Kidney (tissue), 14 donors: Measurements from ENCODE around the gene CHRM4. TPM values are rescaled to one million over a fixed set of nuclear protein-coding genes. Genes with fewer than 3 reads are reported as not detected.

Experiments used
- DNase-seq, 5 donors: peaks; one replicate each; pipeline ENCODE4 v3.0.0-alpha.2; 2013 to 2020
- FAIRE-seq: peaks from 2 replicates; lab custom pipeline; 2012; peaks lifted over from hg19 to GRCh38; lab: Jason Lieb, UNC
- H3K27ac ChIP-seq, 2 donors: one replicate each; pipeline ENCODE4 v1.7.0; 2013; ENCODE audit warnings: low read depth in 2 of 2, low read length in 2 of 2, inconsistent platforms in 1 of 2
- H3K27me3 ChIP-seq: one replicate; pipeline ENCODE4 v1.7.1; 2013; ENCODE audit warnings: low read length, inconsistent platforms; ENCODE audit not compliant: control insufficient read depth, insufficient read depth
- H3K36me3 ChIP-seq, 3 donors: one replicate each; pipeline versions ENCODE4 v1.7.0 to v1.7.1; 2013; ENCODE audit warnings: low read length in 3 of 3, control low read depth in 1 of 3, inconsistent platforms in 1 of 3; ENCODE audit not compliant: insufficient read depth in 3 of 3, control insufficient read depth in 2 of 3
- H3K4me1 ChIP-seq, 3 donors: one replicate each; pipeline versions ENCODE4 v1.7.0 to v1.7.1; 2013; ENCODE audit warnings: low read length in 3 of 3, inconsistent platforms in 1 of 3, low read depth in 1 of 3; ENCODE audit not compliant: control insufficient read depth in 2 of 3, insufficient read depth in 2 of 3
- H3K4me3 ChIP-seq, 3 donors: one replicate each; pipeline versions ENCODE4 v1.7.0 to v1.8.1; 2013; ENCODE audit warnings: low read length in 3 of 3, control low read depth in 1 of 3, inconsistent platforms in 1 of 3
- H3K9ac ChIP-seq, 3 donors: one replicate each; pipeline versions ENCODE4 v1.7.0 to v1.7.1; 2013; ENCODE audit warnings: low read length in 3 of 3, control low read depth in 1 of 3, inconsistent platforms in 1 of 3
- H3K9me3 ChIP-seq, 3 donors: one replicate each; pipeline versions ENCODE4 v1.7.0 to v1.7.1; 2013; ENCODE audit warnings: low read length in 3 of 3, control low read depth in 1 of 3, inconsistent platforms in 1 of 3; ENCODE audit not compliant: control insufficient read depth in 2 of 3, insufficient read depth in 1 of 3
- intact Hi-C: fragments of 100-400 bp; cut with DNase I; formaldehyde crosslinking; loops from one replicate; pipeline ENCODE4 v1.11.1; 2022
- polyA plus RNA-seq: library from polyadenylated mRNA; stranded (reverse); fragments of 350-450 nt; fragmentation: Illumina TruSeq; extraction: RNeasy Lipid Tissue Mini Kit (QIAGEN cat#74804); gene quantifications from one replicate; pipeline ENCODE4 v1.2.3, GENCODE V29; 2014; ENCODE audit warnings: low read depth, low replicate concordance; ENCODE audit not compliant: insufficient read depth
- total RNA-seq: library from RNA; stranded (reverse); fragmentation: NEBNext Ultra II Directional; extraction: Animal tissue kit (Norgen Biotek cat#: 25700); gene quantifications from one replicate; pipeline ENCODE4 v1.2.1, GENCODE V29; 2021
- TF ChIP-seq, protein P1 (sequence below): IDR thresholded peaks from 3 replicates; pipeline ENCODE4 v1.5.1; 2012; ENCODE audit warnings: mild to moderate bottlenecking, moderate library complexity, borderline replicate concordance; ENCODE audit not compliant: insufficient read depth; ENCODE audit errors: extremely low read depth
- donor health status: control.
- donor health status: control.
- donor health status: control.
- donor health status: control.
- donor health status: control.
- donor health status: DM: yes; HTN: yes; CAD: no.
- donor health status: Normal renal cell carcinoma (clear cell type).

CHRM4 gene
- total and polyA plus RNA-seq, 2 donors from 2014 or later: 0.16 TPM; not detected in 1

DNA sequence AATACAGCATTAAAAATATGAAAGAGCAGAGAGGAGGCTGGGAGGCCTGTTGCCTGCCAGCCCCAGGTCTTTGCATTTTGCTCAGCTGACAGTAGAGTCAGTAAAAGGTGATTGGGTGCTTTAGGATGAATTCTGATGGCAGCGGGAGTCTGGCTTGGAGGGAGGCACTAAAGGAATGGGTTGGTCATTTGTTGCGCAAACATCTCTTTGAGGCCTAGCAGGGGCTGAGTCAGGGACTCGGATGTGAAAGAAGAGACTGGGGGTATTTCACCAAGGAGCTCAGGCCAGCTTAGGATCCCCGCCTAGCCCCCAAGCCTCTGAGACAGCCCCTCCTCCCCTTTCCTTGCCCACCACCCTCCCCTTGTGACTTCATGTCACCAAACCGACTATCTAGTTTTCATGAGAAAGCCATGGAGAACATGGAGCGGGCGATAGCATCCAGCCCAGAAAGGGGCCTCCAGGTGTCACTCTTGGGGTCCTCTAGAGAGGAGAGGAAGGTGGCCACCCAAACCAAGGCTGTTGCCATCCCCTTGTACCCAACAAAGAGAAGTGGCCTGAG lies 34.6 kb downstream of the CHRM4 start:
- FAIRE-seq: no peak
- TF ChIP-seq, protein P1, sequence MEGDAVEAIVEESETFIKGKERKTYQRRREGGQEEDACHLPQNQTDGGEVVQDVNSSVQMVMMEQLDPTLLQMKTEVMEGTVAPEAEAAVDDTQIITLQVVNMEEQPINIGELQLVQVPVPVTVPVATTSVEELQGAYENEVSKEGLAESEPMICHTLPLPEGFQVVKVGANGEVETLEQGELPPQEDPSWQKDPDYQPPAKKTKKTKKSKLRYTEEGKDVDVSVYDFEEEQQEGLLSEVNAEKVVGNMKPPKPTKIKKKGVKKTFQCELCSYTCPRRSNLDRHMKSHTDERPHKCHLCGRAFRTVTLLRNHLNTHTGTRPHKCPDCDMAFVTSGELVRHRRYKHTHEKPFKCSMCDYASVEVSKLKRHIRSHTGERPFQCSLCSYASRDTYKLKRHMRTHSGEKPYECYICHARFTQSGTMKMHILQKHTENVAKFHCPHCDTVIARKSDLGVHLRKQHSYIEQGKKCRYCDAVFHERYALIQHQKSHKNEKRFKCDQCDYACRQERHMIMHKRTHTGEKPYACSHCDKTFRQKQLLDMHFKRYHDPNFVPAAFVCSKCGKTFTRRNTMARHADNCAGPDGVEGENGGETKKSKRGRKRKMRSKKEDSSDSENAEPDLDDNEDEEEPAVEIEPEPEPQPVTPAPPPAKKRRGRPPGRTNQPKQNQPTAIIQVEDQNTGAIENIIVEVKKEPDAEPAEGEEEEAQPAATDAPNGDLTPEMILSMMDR: no peak
- no peak overlapping the region for H3K4me3 ChIP-seq
- H3K4me1 ChIP-seq: peaks cover 0 to 22% (median 20%) of the 10 kb centered on the region in 3 donors
- no peak for DNase-seq
- H3K36me3 ChIP-seq: no peaks in the 10 kb centered on the region
- no peak overlapping the region for H3K9ac ChIP-seq
- intact Hi-C loops: no loop called here
- H3K27ac ChIP-seq: no peak overlapping the region
- H3K27me3 ChIP-seq: no peaks in the 10 kb centered on the region
- no peaks in the 10 kb centered on the region for H3K9me3 ChIP-seq

DNA sequence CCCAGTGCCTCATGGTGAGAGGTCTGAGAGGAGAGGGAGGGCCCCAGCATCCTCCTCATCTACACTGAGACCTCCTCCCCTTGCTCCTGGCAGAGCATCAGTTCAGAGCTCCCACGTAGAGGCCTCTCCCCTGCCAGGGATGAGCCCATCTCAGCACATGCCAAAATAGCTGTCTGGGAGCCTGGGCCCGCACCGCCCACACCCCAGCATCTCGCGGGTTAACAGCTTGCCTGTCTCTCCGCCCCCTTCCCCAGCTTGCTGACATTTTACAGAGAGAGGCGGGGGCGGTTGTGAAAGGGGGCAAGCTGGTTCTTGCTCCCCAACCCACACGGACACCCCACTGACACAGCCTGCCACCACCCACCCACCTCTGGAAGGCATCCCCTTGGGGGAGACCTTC lies 37.9 kb downstream of the CHRM4 start:
- H3K27me3 ChIP-seq: no peaks in the 10 kb centered on the region
- no peak overlapping the region for H3K9ac ChIP-seq
- H3K36me3 ChIP-seq: no peaks in the 10 kb centered on the region
- no peak overlapping the region for H3K4me3 ChIP-seq
- peaks cover 0 to 31% (median 27%) of the 10 kb centered on the region in 3 donors for H3K4me1 ChIP-seq
- DNase-seq: no peak
- TF ChIP-seq, protein P1: no peak
- intact Hi-C loops: no loop called here
- H3K27ac ChIP-seq: no peak overlapping the region
- no peak for FAIRE-seq
- no peaks in the 10 kb centered on the region for H3K9me3 ChIP-seq

DNA sequence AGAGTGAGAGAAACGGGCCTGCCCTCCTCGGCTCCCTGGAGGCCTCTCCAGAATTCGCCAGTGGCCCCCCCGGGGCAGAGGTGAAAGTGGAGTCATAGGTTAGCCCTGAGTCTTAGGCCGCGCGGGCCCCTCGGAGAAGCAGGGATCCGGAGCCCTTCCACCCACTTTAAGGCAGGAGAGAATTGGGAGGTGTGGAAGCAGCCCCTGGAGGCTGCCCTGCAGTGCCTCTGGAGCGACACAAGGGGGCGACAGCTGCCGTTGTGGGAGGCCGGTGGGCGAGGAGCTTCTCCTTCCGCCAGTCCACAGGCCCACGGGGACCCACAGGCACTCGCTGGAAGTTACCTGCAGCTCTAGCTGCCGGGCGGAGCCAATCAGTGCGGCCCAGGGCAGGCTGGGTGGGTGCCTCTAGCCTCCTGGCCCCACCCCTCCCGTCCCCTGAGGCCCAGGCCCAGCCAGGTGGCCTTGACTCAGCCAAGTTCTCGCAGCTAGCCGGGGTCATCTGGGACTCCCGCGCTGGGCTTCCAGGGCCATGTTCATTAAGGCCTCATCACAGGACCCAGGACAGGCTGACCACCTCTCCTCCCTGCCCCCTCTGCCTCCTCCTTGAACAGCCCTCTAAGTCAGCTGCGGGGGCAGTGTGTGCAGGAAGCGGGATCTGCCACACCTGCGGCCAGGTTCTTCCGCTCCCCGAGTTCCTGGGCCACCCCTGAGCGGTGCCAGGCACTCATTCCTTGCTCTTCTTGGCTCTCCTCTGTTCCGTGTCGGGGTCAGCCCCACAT lies 39.3 kb downstream of the CHRM4 start:
- Histone ChIP-seq H3K27me3 (no peaks in the 10 kb centered on the region), H3K9me3 (no peaks in the 10 kb centered on the region), H3K4me1 (peaks cover 0 to 35% (median 21%) of the 10 kb centered on the region in 3 donors), H3K9ac (peak overlapping the region in 1 of 3 donors; percentile 29), H3K36me3 (no peaks in the 10 kb centered on the region), H3K27ac (peak overlapping the region in 1 of 2 donors; percentile 18), H3K4me3 (no peak overlapping the region)
- intact Hi-C loops: no loop called here
- TF ChIP-seq, protein P1: peak; percentile 73
- FAIRE-seq: no peak
- DNase-seq: peak; percentile 68 to 85 (median 70)
